OCI-LY1 (cell line): ENCODE results near the gene PRPF31.

Source experiments
- H2AFZ ChIP-seq: fragments of 200-600 bp; sonication (generic), shearing (Covaris generic); 2 replicates; pipeline ENCODE4 v1.6.0; 2014; ENCODE audit warnings: antibody characterized with exemption, mild to moderate bottlenecking, low read length
- H3F3A ChIP-seq: fragments of 200-600 bp; sonication (generic), shearing (Covaris generic); 2 replicates; pipeline ENCODE4 v1.6.0; 2014; ENCODE audit warnings: mild to moderate bottlenecking, antibody characterized with exemption, low read length, moderate library complexity; ENCODE audit not compliant: insufficient read depth
- H3K27ac ChIP-seq: fragments of 200-600 bp; sonication (generic); 2 replicates; pipeline ENCODE4 v1.5.1; 2014; ENCODE audit warnings: low read length, mixed run types, mild to moderate bottlenecking, low read depth; ENCODE audit not compliant: poor library complexity, severe bottlenecking
- H3K27me3 ChIP-seq: fragments of 200-600 bp; sonication (generic); 2 replicates; pipeline ENCODE4 v1.6.0; 2014; ENCODE audit warnings: antibody characterized with exemption, mild to moderate bottlenecking, low read length, moderate library complexity; ENCODE audit not compliant: insufficient read depth
- H3K36me3 ChIP-seq: fragments of 200-600 bp; sonication (generic); 2 replicates; pipeline ENCODE4 v1.6.1; 2014; ENCODE audit warnings: mild to moderate bottlenecking, antibody characterized with exemption, low read length, moderate library complexity, mixed read lengths; ENCODE audit not compliant: insufficient read depth
- H3K4me1 ChIP-seq: fragments of 200-600 bp; sonication (generic); 2 replicates; pipeline ENCODE4 v1.5.1; 2014; ENCODE audit warnings: mild to moderate bottlenecking, low read length, moderate library complexity; ENCODE audit not compliant: insufficient read depth, severe bottlenecking
- H3K4me2 ChIP-seq: fragments of 200-600 bp; sonication (generic), shearing (Covaris generic); 2 replicates; pipeline ENCODE4 v1.6.1; 2014; ENCODE audit warnings: low read length
- H3K4me3 ChIP-seq: fragments of 200-600 bp; sonication (generic); 2 replicates; pipeline ENCODE4 v1.5.1; 2014; ENCODE audit warnings: low read length, low read depth, mild to moderate bottlenecking, mixed read lengths; ENCODE audit not compliant: poor library complexity, severe bottlenecking
- H3K79me2 ChIP-seq: fragments of 200-600 bp; shearing (Covaris generic); 2 replicates; pipeline ENCODE4 v1.6.1; 2016; ENCODE audit warnings: mixed run types, low read length, mixed read lengths; ENCODE audit not compliant: insufficient read depth
- H3K9ac ChIP-seq: fragments of 200-600 bp; sonication (generic), shearing (Covaris generic); 2 replicates; pipeline ENCODE4 v1.6.1; 2014; ENCODE audit warnings: mild to moderate bottlenecking, low read length, mixed read lengths
- H3K9me2 ChIP-seq: fragments of 200-600 bp; sonication (generic), shearing (Covaris generic); 2 replicates; pipeline ENCODE4 v1.6.1; 2014; ENCODE audit warnings: low read depth, mild to moderate bottlenecking, low read length, mixed read lengths
- H3K9me3 ChIP-seq: fragments of 200-600 bp; shearing (Covaris generic); 2 replicates; pipeline ENCODE4 v1.6.1; 2014; ENCODE audit warnings: low read length, mixed read lengths
- H4K20me1 ChIP-seq: fragments of 200-600 bp; sonication (generic), shearing (Covaris generic); 2 replicates; pipeline ENCODE4 v1.6.0; 2016; ENCODE audit warnings: mild to moderate bottlenecking, low read length; ENCODE audit not compliant: insufficient read depth
- CTCF ChIP-seq: fragments of 200-600 bp; sonication (generic), shearing (Covaris generic); IDR thresholded peaks from 2 replicates; pipeline ENCODE4 v1.5.1; 2017; ENCODE audit warnings: mild to moderate bottlenecking, antibody characterized with exemption, low read length, moderate library complexity, mixed read lengths
- EZH2 ChIP-seq: fragments of 200-600 bp; sonication (generic), shearing (Covaris generic); IDR thresholded peaks from 2 replicates; pipeline ENCODE4 v1.8.0; 2017; ENCODE audit warnings: borderline replicate concordance, mixed run types, mild to moderate bottlenecking, antibody characterized with exemption, low read length, moderate library complexity, mixed read lengths

PRPF31 gene

GRCh38 chr19:54173359-54173699 lies 57.8 kb downstream of the PRPF31 start:
- no peak for TF ChIP-seq CTCF
- no peak for TF ChIP-seq EZH2
- no peaks in the 10 kb centered on the region for H4K20me1 ChIP-seq
- no peaks in the 10 kb centered on the region for H3K79me2 ChIP-seq
- no peak overlapping the region for H2AFZ ChIP-seq
- H3K9me2 ChIP-seq: no peaks in the 10 kb centered on the region
- no peak overlapping the region for H3K4me2 ChIP-seq
- no peak overlapping the region for H3K27ac ChIP-seq
- no peak overlapping the region for H3K4me3 ChIP-seq
- no peak overlapping the region for H3K9ac ChIP-seq
- peaks cover 4% of the 10 kb centered on the region; the same call in 1 of the 2 replicates for H3K36me3 ChIP-seq
- no peaks in the 10 kb centered on the region for H3K9me3 ChIP-seq
- no peaks in the 10 kb centered on the region; the same call in 1 of the 2 replicates for H3K27me3 ChIP-seq
- H3F3A ChIP-seq: no peaks in the 10 kb centered on the region
- no peaks in the 10 kb centered on the region for H3K4me1 ChIP-seq

- Histone ChIP-seq H3K9me3 (no peaks in the 10 kb centered on the region), H2AFZ (no peak overlapping the region), H3K36me3 (peaks cover 4% of the 10 kb centered on the region; the same call in 1 of the 2 replicates), H3K27me3 (no peaks in the 10 kb centered on the region; the same call in 1 of the 2 replicates), H3K27ac (no peak overlapping the region), H3K9me2 (no peaks in the 10 kb centered on the region), H3F3A (no peaks in the 10 kb centered on the region), H3K79me2 (no peaks in the 10 kb centered on the region), H4K20me1 (no peaks in the 10 kb centered on the region), H3K9ac (no peak overlapping the region), H3K4me2 (no peak overlapping the region), H3K4me3 (no peak overlapping the region), H3K4me1 (no peaks in the 10 kb centered on the region)
- no peak for TF ChIP-seq EZH2
- TF ChIP-seq CTCF: no peak
These were observed 58.6 kb downstream of the PRPF31 start for GRCh38 chr19:54173951-54174834.

GRCh38 chr19:54178581-54179261 lies 63.2 kb downstream of the PRPF31 start:
- H3K4me1 ChIP-seq: peaks cover 10% of the 10 kb centered on the region
- no peaks in the 10 kb centered on the region for H4K20me1 ChIP-seq
- peaks cover 4% of the 10 kb centered on the region; the same call in 1 of the 2 replicates for H3K36me3 ChIP-seq
- TF ChIP-seq CTCF (no peak), EZH2 (no peak)
- no peak overlapping the region for H3K27ac ChIP-seq
- no peak overlapping the region for H2AFZ ChIP-seq
- no peaks in the 10 kb centered on the region for H3K9me3 ChIP-seq
- H3K79me2 ChIP-seq: no peaks in the 10 kb centered on the region
- H3K4me2 ChIP-seq: no peak overlapping the region
- no peak overlapping the region for H3K9ac ChIP-seq
- H3K27me3 ChIP-seq: no peaks in the 10 kb centered on the region
- no peak overlapping the region for H3K4me3 ChIP-seq
- H3F3A ChIP-seq: no peaks in the 10 kb centered on the region
- H3K9me2 ChIP-seq: no peaks in the 10 kb centered on the region
